Activated CD8-positive, alpha-beta T cell treated with anti-CD3 and anti-CD28 coated beads for 36 hours (primary cell): ENCODE data around the gene SLC44A1. TPM values are rescaled to one million over a fixed set of nuclear protein-coding genes. Genes with fewer than 3 reads are reported as not detected.

Experiments
- ATAC-seq: fragments of 200-7000 bp; cut with Tn5 transposase; one replicate; pipeline ENCODE4 v1.10.0; 2021; ENCODE audit warnings: mild to moderate bottlenecking, moderate library complexity
- CTCF ChIA-PET: fragments of 350-600 bp; sonication (Branson Sonifier 250); formaldehyde crosslinking; loops from one replicate; lab custom pipeline; 2021; ENCODE audit warnings: antibody characterized with exemption; lab: Charles Lee
- POLR2A ChIA-PET: fragments of 350-600 bp; sonication (Branson Sonifier 250); formaldehyde crosslinking; loops from one replicate; lab custom pipeline; 2021; ENCODE audit warnings: antibody characterized with exemption; lab: Charles Lee
- DNase-seq: peaks from one replicate; pipeline ENCODE4 v3.0.0-alpha.2; 2020
- H3K27ac Mint-ChIP-seq: one replicate; pipeline ENCODE4 v1.8.0; 2021; ENCODE audit warnings: mild to moderate bottlenecking, mixed read lengths
- H3K27me3 Mint-ChIP-seq: one replicate; pipeline ENCODE4 v1.8.0; 2021; ENCODE audit warnings: mixed read lengths
- H3K36me3 Mint-ChIP-seq: one replicate; pipeline ENCODE4 v1.8.0; 2021; ENCODE audit warnings: low read depth, mixed read lengths
- H3K4me1 Mint-ChIP-seq: one replicate; pipeline ENCODE4 v1.8.0; 2021; ENCODE audit warnings: low read depth, mixed read lengths
- H3K4me3 Mint-ChIP-seq: one replicate; pipeline ENCODE4 v1.8.0; 2021; ENCODE audit warnings: mild to moderate bottlenecking, moderate library complexity, mixed read lengths
- H3K9me3 Mint-ChIP-seq: one replicate; pipeline ENCODE4 v1.8.0; 2021; ENCODE audit warnings: mixed read lengths
- intact Hi-C: fragments of 100-400 bp; cut with micrococcal nuclease; formaldehyde crosslinking; loops from one replicate; pipeline ENCODE4 v1.10.0; 2022
- total RNA-seq, 2 experiments: library from RNA; stranded (reverse); gene quantifications; one replicate each; pipeline ENCODE4 v1.2.3, GENCODE V29; 2021
- TF ChIP-seq, protein P1 (sequence below): fragments of 200-600 bp; IDR thresholded peaks from one replicate; pipeline ENCODE4 v1.8.0; 2022; ENCODE audit warnings: antibody characterized with exemption, mild to moderate bottlenecking

The SLC44A1 gene
- total RNA-seq, 2 experiments from 2014 or later = 7.2 to 8.3 TPM

DNA sequence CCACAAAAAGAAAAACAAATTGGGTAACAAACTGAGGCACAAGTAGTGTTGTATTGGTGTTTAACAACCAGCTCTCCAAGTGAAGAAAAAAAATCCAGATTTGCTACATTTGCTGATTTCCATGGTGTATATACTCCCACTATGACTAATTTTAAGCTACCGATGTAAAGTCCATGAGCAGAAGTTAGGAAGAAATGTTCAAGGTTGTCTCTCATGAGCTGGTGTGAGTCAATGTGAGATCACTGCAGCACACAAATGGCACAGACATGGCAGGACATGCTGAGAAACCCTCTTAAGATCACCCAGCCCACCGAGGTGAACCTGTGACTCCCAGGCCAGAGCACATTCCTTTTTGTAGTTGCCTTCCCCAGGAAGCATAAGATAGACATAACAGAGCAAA, 36.2 kb downstream of the SLC44A1 start:
- no peak overlapping the region for H3K4me3 Mint-ChIP-seq
- no peaks in the 10 kb centered on the region for H3K27me3 Mint-ChIP-seq
- TF ChIP-seq, protein P1, sequence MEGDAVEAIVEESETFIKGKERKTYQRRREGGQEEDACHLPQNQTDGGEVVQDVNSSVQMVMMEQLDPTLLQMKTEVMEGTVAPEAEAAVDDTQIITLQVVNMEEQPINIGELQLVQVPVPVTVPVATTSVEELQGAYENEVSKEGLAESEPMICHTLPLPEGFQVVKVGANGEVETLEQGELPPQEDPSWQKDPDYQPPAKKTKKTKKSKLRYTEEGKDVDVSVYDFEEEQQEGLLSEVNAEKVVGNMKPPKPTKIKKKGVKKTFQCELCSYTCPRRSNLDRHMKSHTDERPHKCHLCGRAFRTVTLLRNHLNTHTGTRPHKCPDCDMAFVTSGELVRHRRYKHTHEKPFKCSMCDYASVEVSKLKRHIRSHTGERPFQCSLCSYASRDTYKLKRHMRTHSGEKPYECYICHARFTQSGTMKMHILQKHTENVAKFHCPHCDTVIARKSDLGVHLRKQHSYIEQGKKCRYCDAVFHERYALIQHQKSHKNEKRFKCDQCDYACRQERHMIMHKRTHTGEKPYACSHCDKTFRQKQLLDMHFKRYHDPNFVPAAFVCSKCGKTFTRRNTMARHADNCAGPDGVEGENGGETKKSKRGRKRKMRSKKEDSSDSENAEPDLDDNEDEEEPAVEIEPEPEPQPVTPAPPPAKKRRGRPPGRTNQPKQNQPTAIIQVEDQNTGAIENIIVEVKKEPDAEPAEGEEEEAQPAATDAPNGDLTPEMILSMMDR = no peak
- POLR2A ChIA-PET = no interaction called here
- H3K4me1 Mint-ChIP-seq = no peaks in the 10 kb centered on the region
- CTCF ChIA-PET = no interaction called here
- DNase-seq (no peak), ATAC-seq (no peak)
- no peaks in the 10 kb centered on the region for H3K9me3 Mint-ChIP-seq
- H3K36me3 Mint-ChIP-seq = no peaks in the 10 kb centered on the region
- intact Hi-C loops = no loop called here
- no peak overlapping the region for H3K27ac Mint-ChIP-seq

DNA sequence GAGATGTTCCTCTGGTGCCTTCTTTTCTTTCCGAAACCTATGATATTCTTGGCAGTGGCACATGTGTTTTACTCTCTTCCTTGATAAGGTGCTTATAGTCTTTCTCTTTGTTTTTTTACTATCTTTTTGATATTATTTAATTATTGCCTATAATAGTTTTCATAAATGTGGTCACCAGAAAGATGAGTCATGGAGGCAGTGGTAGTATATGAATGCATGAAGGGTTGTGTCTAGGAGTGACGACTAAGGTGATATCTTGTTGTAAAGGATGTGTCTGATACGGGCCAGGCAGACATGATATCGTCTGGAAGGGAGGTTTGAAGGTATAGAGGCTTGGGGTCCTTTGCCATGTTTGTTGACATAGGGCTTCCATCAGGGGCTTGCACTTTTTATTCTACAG, 36.8 kb downstream of the SLC44A1 start:
- intact Hi-C loops = no loop called here
- ChIA-PET CTCF (no interaction called here), POLR2A (no interaction called here)
- TF ChIP-seq, protein P1 = no peak
- H3K4me3 Mint-ChIP-seq = no peak overlapping the region
- DNase-seq (no peak), ATAC-seq (no peak)
- no peak overlapping the region for H3K27ac Mint-ChIP-seq
- no peaks in the 10 kb centered on the region for H3K4me1 Mint-ChIP-seq
- H3K36me3 Mint-ChIP-seq = no peaks in the 10 kb centered on the region
- H3K27me3 Mint-ChIP-seq = no peaks in the 10 kb centered on the region
- H3K9me3 Mint-ChIP-seq = no peaks in the 10 kb centered on the region

DNA sequence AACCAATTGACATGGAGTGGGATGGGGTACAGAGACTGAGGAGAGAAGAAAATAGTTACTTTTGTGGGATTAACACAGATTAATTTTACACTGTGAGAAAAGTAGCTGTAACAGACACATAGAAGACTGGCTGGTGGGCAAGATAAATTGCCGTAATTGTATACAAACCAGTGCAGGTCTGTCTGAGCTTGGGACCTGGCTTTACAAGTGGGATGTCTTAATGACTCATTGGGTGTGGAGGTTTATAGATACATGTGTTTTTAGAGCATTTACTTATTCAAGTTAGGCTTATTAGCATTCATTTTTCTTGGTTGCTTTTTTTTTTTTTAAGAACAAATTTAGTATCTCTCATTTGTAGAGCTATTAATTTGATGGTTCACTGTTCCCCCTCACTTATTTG, 37.5 kb downstream of the SLC44A1 start:
- Mint-ChIP-seq H3K4me1 (no peaks in the 10 kb centered on the region), H3K9me3 (no peaks in the 10 kb centered on the region), H3K27me3 (no peaks in the 10 kb centered on the region), H3K27ac (no peak overlapping the region), H3K4me3 (no peak overlapping the region), H3K36me3 (no peaks in the 10 kb centered on the region)
- no peak for ATAC-seq
- intact Hi-C loops = no loop called here
- POLR2A ChIA-PET = no interaction called here
- TF ChIP-seq, protein P1 = no peak
- no peak for DNase-seq
- CTCF ChIA-PET = interaction anchor here (0.7 kb wide), 2 partner anchors 16 to 18 kb away, joined by 3 to 4 read pairs; no protein-coding TSS in a partner anchor

DNA sequence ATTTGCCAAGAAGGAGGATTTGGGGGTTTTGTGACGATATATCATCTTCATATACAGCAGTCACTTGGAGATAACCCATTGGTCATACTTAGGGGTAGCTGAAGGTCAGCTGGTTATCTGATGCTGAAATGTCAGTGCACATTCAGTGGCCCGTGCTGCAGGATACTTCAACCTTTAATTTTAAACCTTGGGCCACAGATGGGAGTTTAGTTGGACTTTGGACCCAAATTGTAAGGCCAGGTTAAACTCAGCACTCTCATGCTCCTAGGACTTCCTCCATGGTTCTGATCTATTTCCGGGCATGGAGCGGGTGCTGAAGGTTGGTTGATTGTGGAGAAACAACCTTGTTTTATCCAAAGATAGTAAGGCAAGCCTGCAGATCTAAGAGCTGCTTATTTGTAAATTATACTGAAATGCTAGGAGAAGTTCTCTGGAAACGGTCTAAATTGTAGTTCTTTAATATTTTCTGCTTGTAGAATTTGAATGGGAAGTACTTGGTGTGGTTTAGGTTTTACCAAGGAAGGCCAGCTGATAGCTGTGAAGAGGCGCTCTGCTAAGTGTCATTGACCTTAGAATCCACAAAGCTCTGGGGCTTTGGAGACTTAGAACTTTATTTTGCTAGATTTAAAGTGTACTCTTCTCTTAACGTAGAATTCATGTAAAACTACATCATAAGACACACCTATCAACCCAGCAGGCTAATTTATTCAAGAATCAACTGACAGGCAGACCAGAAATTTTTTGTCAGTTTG, 38.6 kb downstream of the SLC44A1 start:
- Mint-ChIP-seq H3K9me3 (no peaks in the 10 kb centered on the region), H3K4me1 (no peaks in the 10 kb centered on the region), H3K27me3 (no peaks in the 10 kb centered on the region), H3K27ac (no peak overlapping the region), H3K36me3 (no peaks in the 10 kb centered on the region), H3K4me3 (no peak overlapping the region)
- no peak for DNase-seq
- no peak for ATAC-seq
- TF ChIP-seq, protein P1 = no peak
- ChIA-PET CTCF (no interaction called here), POLR2A (no interaction called here)
- intact Hi-C loops = no loop called here

DNA sequence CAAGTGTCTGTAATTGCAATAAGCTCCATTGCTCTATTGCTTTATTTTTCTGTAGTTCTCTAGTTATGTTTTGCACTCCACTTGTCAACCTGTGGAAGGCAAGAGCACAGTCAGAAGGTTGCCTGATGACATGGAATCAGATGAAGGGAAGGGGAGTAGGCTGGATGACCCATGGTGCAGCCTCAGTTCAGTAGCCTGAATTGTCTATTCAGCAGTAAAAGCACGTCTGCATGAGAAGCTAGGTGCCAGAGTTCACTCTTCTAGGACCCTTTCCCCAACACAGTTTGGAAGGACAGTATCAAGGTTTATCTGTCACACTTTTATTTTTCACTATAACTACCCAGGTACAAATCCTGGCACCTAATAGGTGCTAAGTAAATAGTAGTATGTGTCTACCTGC, 39.3 kb downstream of the SLC44A1 start:
- DNase-seq (no peak), ATAC-seq (no peak)
- ChIA-PET CTCF (no interaction called here), POLR2A (no interaction called here)
- Mint-ChIP-seq H3K4me3 (no peak overlapping the region), H3K27me3 (no peaks in the 10 kb centered on the region), H3K9me3 (no peaks in the 10 kb centered on the region), H3K36me3 (no peaks in the 10 kb centered on the region), H3K27ac (no peak overlapping the region), H3K4me1 (no peaks in the 10 kb centered on the region)
- intact Hi-C loops = no loop called here
- TF ChIP-seq, protein P1 = no peak
